H1 (cell line): ENCODE results near the gene OPN3. TPM values are rescaled to one million over a fixed set of nuclear protein-coding genes. Genes with fewer than 3 reads are reported as not detected.

Source experiments
- EP300 ChIP-seq, 2 experiments: IDR thresholded peaks; 1 replicate in 1 of 2; 2 replicates in 1 of 2; pipeline ENCODE4 v1.6.1; 2011 to 2012; ENCODE audit warnings: low read depth in 2 of 2, low read length in 2 of 2, mild to moderate bottlenecking in 2 of 2, borderline replicate concordance in 1 of 2, inconsistent platforms in 1 of 2, moderate library complexity in 1 of 2
- EZH2 ChIP-seq: fragments of 200-600 bp; sonication (generic); IDR thresholded peaks from 2 replicates; pipeline ENCODE4 v1.7.1; 2012; ENCODE audit warnings: low read depth, mild to moderate bottlenecking, moderate library complexity, low read length, inconsistent platforms; ENCODE audit not compliant: severe bottlenecking
- HDAC6 ChIP-seq: IDR thresholded peaks from one replicate; pipeline ENCODE4 v1.7.1; 2012; ENCODE audit warnings: low read depth, mild to moderate bottlenecking, inconsistent platforms, low read length, moderate library complexity
- KDM5A ChIP-seq: fragments of 200-600 bp; IDR thresholded peaks from 2 replicates; pipeline ENCODE4 v1.7.1; 2012; ENCODE audit warnings: mild to moderate bottlenecking, low read length, inconsistent platforms, mixed read lengths
- polyA plus RNA-seq, 7 experiments: library from polyadenylated mRNA; depleted of rRNA in 3 of 7; stranded (reverse) in 5 of 7; unstranded in 2 of 7; fragments of >200 nt in 5 of 7; fragments of 200-250 nt in 2 of 7; gene quantifications; 1 replicate in 5 of 7; 2 replicates in 1 of 7; 4 replicates in 1 of 7; pipeline versions ENCODE4 v1.2.1 to v1.2.3, GENCODE V29; 2011 to 2013; ENCODE audit warnings: missing spikeins in 2 of 7, mixed read lengths in 2 of 7
- total RNA-seq: library from RNA; stranded (reverse); fragmentation: NEBNext Ultra II Directional; extraction: Animal tissue kit (Norgen Biotek cat#: 25700); gene quantifications from 2 replicates; pipeline ENCODE4 v1.2.1, GENCODE V29; 2021
- TF ChIP-seq, protein P1 (sequence below): fragments of 300-600 bp; sonication (generic); IDR thresholded peaks from 2 replicates; pipeline ENCODE4 v1.7.1; 2012; ENCODE audit warnings: low read length, moderate library complexity, mild to moderate bottlenecking, inconsistent platforms; ENCODE audit not compliant: insufficient replicate concordance

The OPN3 gene
- total and polyA plus RNA-seq, 2 of the 8 experiments (the other 6 are each of a cell fraction or from before 2014, with no cell fraction given): 8.8 to 19.4 TPM

DNA sequence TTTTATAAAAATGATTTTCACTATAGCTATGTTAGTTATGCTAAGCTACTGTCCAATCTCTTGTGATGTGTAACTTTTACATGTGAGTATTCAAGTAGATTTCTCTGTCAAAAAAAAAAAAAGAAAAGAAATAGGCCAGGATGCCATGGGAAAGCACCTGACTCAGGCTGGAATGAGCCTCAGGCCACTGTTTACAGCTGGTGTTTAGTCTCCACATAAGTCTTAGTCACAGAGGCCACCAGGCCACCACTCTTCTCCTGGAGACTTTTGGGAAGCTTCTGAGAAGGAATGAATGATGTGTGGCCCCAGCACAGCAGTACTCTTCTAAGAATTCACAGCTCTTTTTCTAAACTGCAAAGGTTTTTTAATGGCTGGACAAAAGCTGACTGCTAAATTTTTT is 48.9 kb downstream of the OPN3 start (continued):
- TF ChIP-seq, protein P1, sequence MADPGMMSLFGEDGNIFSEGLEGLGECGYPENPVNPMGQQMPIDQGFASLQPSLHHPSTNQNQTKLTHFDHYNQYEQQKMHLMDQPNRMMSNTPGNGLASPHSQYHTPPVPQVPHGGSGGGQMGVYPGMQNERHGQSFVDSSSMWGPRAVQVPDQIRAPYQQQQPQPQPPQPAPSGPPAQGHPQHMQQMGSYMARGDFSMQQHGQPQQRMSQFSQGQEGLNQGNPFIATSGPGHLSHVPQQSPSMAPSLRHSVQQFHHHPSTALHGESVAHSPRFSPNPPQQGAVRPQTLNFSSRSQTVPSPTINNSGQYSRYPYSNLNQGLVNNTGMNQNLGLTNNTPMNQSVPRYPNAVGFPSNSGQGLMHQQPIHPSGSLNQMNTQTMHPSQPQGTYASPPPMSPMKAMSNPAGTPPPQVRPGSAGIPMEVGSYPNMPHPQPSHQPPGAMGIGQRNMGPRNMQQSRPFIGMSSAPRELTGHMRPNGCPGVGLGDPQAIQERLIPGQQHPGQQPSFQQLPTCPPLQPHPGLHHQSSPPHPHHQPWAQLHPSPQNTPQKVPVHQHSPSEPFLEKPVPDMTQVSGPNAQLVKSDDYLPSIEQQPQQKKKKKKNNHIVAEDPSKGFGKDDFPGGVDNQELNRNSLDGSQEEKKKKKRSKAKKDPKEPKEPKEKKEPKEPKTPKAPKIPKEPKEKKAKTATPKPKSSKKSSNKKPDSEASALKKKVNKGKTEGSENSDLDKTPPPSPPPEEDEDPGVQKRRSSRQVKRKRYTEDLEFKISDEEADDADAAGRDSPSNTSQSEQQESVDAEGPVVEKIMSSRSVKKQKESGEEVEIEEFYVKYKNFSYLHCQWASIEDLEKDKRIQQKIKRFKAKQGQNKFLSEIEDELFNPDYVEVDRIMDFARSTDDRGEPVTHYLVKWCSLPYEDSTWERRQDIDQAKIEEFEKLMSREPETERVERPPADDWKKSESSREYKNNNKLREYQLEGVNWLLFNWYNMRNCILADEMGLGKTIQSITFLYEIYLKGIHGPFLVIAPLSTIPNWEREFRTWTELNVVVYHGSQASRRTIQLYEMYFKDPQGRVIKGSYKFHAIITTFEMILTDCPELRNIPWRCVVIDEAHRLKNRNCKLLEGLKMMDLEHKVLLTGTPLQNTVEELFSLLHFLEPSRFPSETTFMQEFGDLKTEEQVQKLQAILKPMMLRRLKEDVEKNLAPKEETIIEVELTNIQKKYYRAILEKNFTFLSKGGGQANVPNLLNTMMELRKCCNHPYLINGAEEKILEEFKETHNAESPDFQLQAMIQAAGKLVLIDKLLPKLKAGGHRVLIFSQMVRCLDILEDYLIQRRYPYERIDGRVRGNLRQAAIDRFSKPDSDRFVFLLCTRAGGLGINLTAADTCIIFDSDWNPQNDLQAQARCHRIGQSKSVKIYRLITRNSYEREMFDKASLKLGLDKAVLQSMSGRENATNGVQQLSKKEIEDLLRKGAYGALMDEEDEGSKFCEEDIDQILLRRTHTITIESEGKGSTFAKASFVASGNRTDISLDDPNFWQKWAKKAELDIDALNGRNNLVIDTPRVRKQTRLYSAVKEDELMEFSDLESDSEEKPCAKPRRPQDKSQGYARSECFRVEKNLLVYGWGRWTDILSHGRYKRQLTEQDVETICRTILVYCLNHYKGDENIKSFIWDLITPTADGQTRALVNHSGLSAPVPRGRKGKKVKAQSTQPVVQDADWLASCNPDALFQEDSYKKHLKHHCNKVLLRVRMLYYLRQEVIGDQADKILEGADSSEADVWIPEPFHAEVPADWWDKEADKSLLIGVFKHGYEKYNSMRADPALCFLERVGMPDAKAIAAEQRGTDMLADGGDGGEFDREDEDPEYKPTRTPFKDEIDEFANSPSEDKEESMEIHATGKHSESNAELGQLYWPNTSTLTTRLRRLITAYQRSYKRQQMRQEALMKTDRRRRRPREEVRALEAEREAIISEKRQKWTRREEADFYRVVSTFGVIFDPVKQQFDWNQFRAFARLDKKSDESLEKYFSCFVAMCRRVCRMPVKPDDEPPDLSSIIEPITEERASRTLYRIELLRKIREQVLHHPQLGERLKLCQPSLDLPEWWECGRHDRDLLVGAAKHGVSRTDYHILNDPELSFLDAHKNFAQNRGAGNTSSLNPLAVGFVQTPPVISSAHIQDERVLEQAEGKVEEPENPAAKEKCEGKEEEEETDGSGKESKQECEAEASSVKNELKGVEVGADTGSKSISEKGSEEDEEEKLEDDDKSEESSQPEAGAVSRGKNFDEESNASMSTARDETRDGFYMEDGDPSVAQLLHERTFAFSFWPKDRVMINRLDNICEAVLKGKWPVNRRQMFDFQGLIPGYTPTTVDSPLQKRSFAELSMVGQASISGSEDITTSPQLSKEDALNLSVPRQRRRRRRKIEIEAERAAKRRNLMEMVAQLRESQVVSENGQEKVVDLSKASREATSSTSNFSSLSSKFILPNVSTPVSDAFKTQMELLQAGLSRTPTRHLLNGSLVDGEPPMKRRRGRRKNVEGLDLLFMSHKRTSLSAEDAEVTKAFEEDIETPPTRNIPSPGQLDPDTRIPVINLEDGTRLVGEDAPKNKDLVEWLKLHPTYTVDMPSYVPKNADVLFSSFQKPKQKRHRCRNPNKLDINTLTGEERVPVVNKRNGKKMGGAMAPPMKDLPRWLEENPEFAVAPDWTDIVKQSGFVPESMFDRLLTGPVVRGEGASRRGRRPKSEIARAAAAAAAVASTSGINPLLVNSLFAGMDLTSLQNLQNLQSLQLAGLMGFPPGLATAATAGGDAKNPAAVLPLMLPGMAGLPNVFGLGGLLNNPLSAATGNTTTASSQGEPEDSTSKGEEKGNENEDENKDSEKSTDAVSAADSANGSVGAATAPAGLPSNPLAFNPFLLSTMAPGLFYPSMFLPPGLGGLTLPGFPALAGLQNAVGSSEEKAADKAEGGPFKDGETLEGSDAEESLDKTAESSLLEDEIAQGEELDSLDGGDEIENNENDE: no peak
- TF ChIP-seq HDAC6: no peak
- TF ChIP-seq EZH2: no peak
- TF ChIP-seq EP300 (IDR thresholded peaks at IDR 0.05; ENCODE audit: borderline replicate concordance in 1 of 2, low read depth in 2 of 2, low read length in 2 of 2): no peak
- no peak for TF ChIP-seq KDM5A
